ENCODE data around the gene SPAG5. TPM values are rescaled to one million over a fixed set of nuclear protein-coding genes. Genes with fewer than 3 reads are reported as not detected.

SPAG5 gene
- total and polyA plus RNA-seq, 2 experiments from 2014 or later = 99.6 to 104 TPM

GRCh38 chr17:28530250-28530649 is 68.6 kb downstream of the SPAG5 start:
- H3K9me2 ChIP-seq (ENCODE audit: insufficient read depth) = no peaks in the 10 kb centered on the region
- no peaks in the 10 kb centered on the region for H3F3A ChIP-seq (replicated peaks; ENCODE audit: low read depth)
- Mint-ChIP-seq H3K36me3 (ENCODE audit: low read depth) (no peaks in the 10 kb centered on the region), H3K9me3 (no peaks in the 10 kb centered on the region; the same call in 2 of the 3 replicates), H3K27ac (no peak overlapping the region), H3K4me3 (no peak overlapping the region), H3K27me3 (ENCODE audit: insufficient read depth, low read depth, poor library complexity) (peaks cover 14% of the 10 kb centered on the region), H3K4me1 (0 out of 3 replicates have a peak, but pooled peaks cover 3% of the 10 kb centered on the region)
- DNase-seq (ENCODE audit: low spot score) (no peak), ATAC-seq (no peak)
- H3K27me3 ChIP-seq (ENCODE audit: insufficient read depth) = no peaks in the 10 kb centered on the region
- H3K27ac ChIP-seq (ENCODE audit: low read depth) = no peak overlapping the region
- H4K20me1 ChIP-seq (replicated peaks; ENCODE audit: insufficient read depth) = no peaks in the 10 kb centered on the region
- no peak overlapping the region for H3K4me2 ChIP-seq
- no peaks in the 10 kb centered on the region for H3K4me1 ChIP-seq (ENCODE audit: insufficient read depth)
- no peak overlapping the region for H2AFZ ChIP-seq
- H3K79me2 ChIP-seq (replicated peaks; ENCODE audit: insufficient read depth) = no peaks in the 10 kb centered on the region
- TF ChIP-seq REST (IDR thresholded peaks at IDR 0.05; ENCODE audit: unreplicated experiment) (no peak), STAT1 (IDR thresholded peaks at IDR 0.05; ENCODE audit: unreplicated experiment) (no peak), CREB1 (CRISPR knock-in tag; IDR thresholded peaks at IDR 0.05; ENCODE audit: low read depth) (no peak)
- H3K36me3 ChIP-seq (ENCODE audit: insufficient read depth) = no peaks in the 10 kb centered on the region
- no peak overlapping the region for H3K4me3 ChIP-seq

- H3K9me3 Mint-ChIP-seq = no peaks in the 10 kb centered on the region; the same call in 2 of the 3 replicates
- H3K36me3 Mint-ChIP-seq (ENCODE audit: low read depth) = no peaks in the 10 kb centered on the region
- Histone ChIP-seq H2AFZ (no peak overlapping the region), H3K4me2 (no peak overlapping the region), H3K79me2 (replicated peaks; ENCODE audit: insufficient read depth) (no peaks in the 10 kb centered on the region), H3K27me3 (ENCODE audit: insufficient read depth) (no peaks in the 10 kb centered on the region), H3K9me2 (ENCODE audit: insufficient read depth) (no peaks in the 10 kb centered on the region), H3K36me3 (ENCODE audit: insufficient read depth) (no peaks in the 10 kb centered on the region), H4K20me1 (replicated peaks; ENCODE audit: insufficient read depth) (no peaks in the 10 kb centered on the region), H3K4me1 (ENCODE audit: insufficient read depth) (no peaks in the 10 kb centered on the region), H3F3A (replicated peaks; ENCODE audit: low read depth) (no peaks in the 10 kb centered on the region), H3K27ac (ENCODE audit: low read depth) (no peak overlapping the region), H3K4me3 (no peak overlapping the region)
- DNase-seq (ENCODE audit: low spot score) (no peak), ATAC-seq (no peak)
- no peak overlapping the region for H3K27ac Mint-ChIP-seq
- H3K27me3 Mint-ChIP-seq (ENCODE audit: insufficient read depth, low read depth, poor library complexity) = peaks cover 14% of the 10 kb centered on the region
- no peak overlapping the region for H3K4me3 Mint-ChIP-seq
- H3K4me1 Mint-ChIP-seq = 0 out of 3 replicates have a peak, but pooled peaks cover 3% of the 10 kb centered on the region
- TF ChIP-seq NANOG (IDR thresholded peaks at IDR 0.05; ENCODE audit: borderline replicate concordance) = no peak
- no peak for TF ChIP-seq CREB1 (CRISPR knock-in tag; IDR thresholded peaks at IDR 0.05; ENCODE audit: low read depth)
- no peak for TF ChIP-seq POLR2AphosphoS5 (IDR thresholded peaks at IDR 0.05; ENCODE audit: low read depth)
- TF ChIP-seq REST (IDR thresholded peaks at IDR 0.05; ENCODE audit: unreplicated experiment) = no peak
- no peak for TF ChIP-seq ZNF462 (CRISPR knock-in tag; IDR thresholded peaks at IDR 0.05)
- TF ChIP-seq ZNF114 (CRISPR knock-in tag; IDR thresholded peaks at IDR 0.05) = no peak
- no peak for TF ChIP-seq STAT1 (IDR thresholded peaks at IDR 0.05; ENCODE audit: unreplicated experiment)
- TF ChIP-seq JUNB (IDR thresholded peaks at IDR 0.05; ENCODE audit: unreplicated experiment) = no peak
Observed at GRCh38 chr17:28529013-28529400, 69.8 kb downstream of the SPAG5 start.

All from GM23338 (cell line).